ENCODE data around the gene RYR3. TPM values are rescaled to one million over a fixed set of nuclear protein-coding genes. Genes with fewer than 3 reads are reported as not detected.

RYR3 gene
- total and polyA plus RNA-seq, 7 donors = 2.5 to 159 (median 24.0) TPM

GRCh38 chr15:33826201-33826600, 515.4 kb downstream of the RYR3 start:
- no peak for TF ChIP-seq CTCF (IDR thresholded peaks at IDR 0.05)
- intact Hi-C loops (cut with DNase I) = no loop called here
- DNase-seq (no peak), ATAC-seq (no peak)
- H3K27me3 ChIP-seq (ENCODE audit: insufficient read depth in 3 of 3, low read length in 2 of 3) = no peaks in the 10 kb centered on the region
- no peak overlapping the region for H3K4me3 ChIP-seq
- H3K27ac ChIP-seq = no peak overlapping the region
- WGBS, 3 donors = 87 to 93% (median 90%) methylated on average over 4 of the region's 4 CpGs
- H3K36me3 ChIP-seq (ENCODE audit: insufficient read depth in 1 of 2, low read depth in 1 of 2) = peaks cover 0 to 59% of the 10 kb centered on the region in 2 donors
- H3K4me1 ChIP-seq = no peaks in the 10 kb centered on the region
- H3K9me3 ChIP-seq = peaks cover 9% of the 10 kb centered on the region

- no peak overlapping the region for H3K27ac ChIP-seq
- DNase-seq (no peak), ATAC-seq (no peak)
- peaks cover 9% of the 10 kb centered on the region for H3K9me3 ChIP-seq
- no peaks in the 10 kb centered on the region for H3K27me3 ChIP-seq (ENCODE audit: insufficient read depth in 3 of 3, low read length in 2 of 3)
- TF ChIP-seq CTCF (IDR thresholded peaks at IDR 0.05) = no peak
- intact Hi-C loops (cut with DNase I) = no loop called here
- 87 to 90% (median 89%) methylated on average over 4 of the region's 4 CpGs for whole genome bisulfite sequencing, 3 donors
- H3K4me1 ChIP-seq = no peaks in the 10 kb centered on the region
- H3K4me3 ChIP-seq = no peak overlapping the region
- H3K36me3 ChIP-seq (ENCODE audit: insufficient read depth in 1 of 2, low read depth in 1 of 2) = peaks cover 0 to 46% of the 10 kb centered on the region in 2 donors
Measured at GRCh38 chr15:33830351-33830750, 519.6 kb downstream of the RYR3 start.

- H3K27ac ChIP-seq = no peak overlapping the region
- intact Hi-C loops (cut with DNase I) = no loop called here
Measured at GRCh38 chr15:33831646-33832045, 520.9 kb downstream of the RYR3 start.

GRCh38 chr15:33834892-33835743, 524.4 kb downstream of the RYR3 start:
- TF ChIP-seq CTCF (IDR thresholded peaks at IDR 0.05) = no peak
- 54 to 57% (median 57%) methylated on average over 9 of the region's 9 CpGs for WGBS, 3 donors
- H3K36me3 ChIP-seq (ENCODE audit: insufficient read depth in 1 of 2, low read depth in 1 of 2) = peaks cover 0 to 16% of the 10 kb centered on the region in 2 donors
- H3K4me3 ChIP-seq = no peak overlapping the region
- peaks cover 5% of the 10 kb centered on the region for H3K4me1 ChIP-seq
- no peaks in the 10 kb centered on the region for H3K9me3 ChIP-seq
- intact Hi-C loops (cut with DNase I) = no loop called here
- DNase-seq (no peak), ATAC-seq (no peak)
- no peaks in the 10 kb centered on the region for H3K27me3 ChIP-seq (ENCODE audit: insufficient read depth in 3 of 3, low read length in 2 of 3)
- H3K27ac ChIP-seq = no peak overlapping the region

More at GRCh38 chr15:33831646-33832045, 520.9 kb downstream of the RYR3 start:
- H3K9me3 ChIP-seq = peaks cover 9% of the 10 kb centered on the region
- H3K4me3 ChIP-seq = no peak overlapping the region
- H3K4me1 ChIP-seq = no peaks in the 10 kb centered on the region
- no peak for DNase-seq
- H3K27me3 ChIP-seq (ENCODE audit: insufficient read depth in 3 of 3, low read length in 2 of 3) = no peaks in the 10 kb centered on the region
- H3K36me3 ChIP-seq (ENCODE audit: insufficient read depth in 1 of 2, low read depth in 1 of 2) = peaks cover 0 to 36% of the 10 kb centered on the region in 2 donors
- no peak for TF ChIP-seq CTCF (IDR thresholded peaks at IDR 0.05)
- WGBS, 3 donors = 80 to 90% (median 88%) methylated on average over 7 of the region's 7 CpGs
- ATAC-seq = no peak

All from psoas muscle (tissue), 8 donors.